GM21723 (cell line): ENCODE data around the gene ARSB.
A peak's percentile ranks its signal among the peaks of the same experiment; 100 is the strongest.
"Not testable (repeated sequence)": the region's sequence is repeated elsewhere in the genome, so short reads cannot be mapped to it uniquely, and the experiment has no call there.

Experiments used
- ATAC-seq: cut with Tn5 transposase; IDR thresholded peaks from one replicate; pipeline ENCODE4 v1.9.1; 2021; ENCODE audit warnings: mild to moderate bottlenecking, moderate library complexity; ENCODE audit not compliant: unreplicated experiment

Gene ARSB

GRCh38 chr5:78758169-78758839 lies 226.8 kb downstream of the ARSB start:
- peak; percentile 66 for ATAC-seq

- ATAC-seq, result peak; percentile 33
These were observed 227.6 kb downstream of the ARSB start for GRCh38 chr5:78757269-78758053.

GRCh38 chr5:78756858-78757257 lies 228.3 kb downstream of the ARSB start:
- no peak for ATAC-seq

GRCh38 chr5:78755822-78756429 lies 229.2 kb downstream of the ARSB start:
- no peak for ATAC-seq

- ATAC-seq, result no peak
These were observed 230.5 kb downstream of the ARSB start for GRCh38 chr5:78754655-78755054.

- no peak for ATAC-seq
These were observed 232.0 kb downstream of the ARSB start for GRCh38 chr5:78753093-78753531.

GRCh38 chr5:78751872-78752271 lies 233.2 kb downstream of the ARSB start:
- no peak for ATAC-seq

- no peak for ATAC-seq
These were observed 234.8 kb downstream of the ARSB start for GRCh38 chr5:78750281-78750680.

GRCh38 chr5:78747705-78748359 lies 237.3 kb downstream of the ARSB start:
- ATAC-seq, result no peak

- no peak for ATAC-seq
These were observed 238.1 kb downstream of the ARSB start for GRCh38 chr5:78747055-78747454.

GRCh38 chr5:78746021-78746770 lies 238.9 kb downstream of the ARSB start:
- no peak for ATAC-seq

- ATAC-seq, result no peak
These were observed 240.1 kb downstream of the ARSB start for GRCh38 chr5:78744951-78745534.

GRCh38 chr5:78741019-78741418 lies 244.1 kb downstream of the ARSB start:
- ATAC-seq, result no peak

- no peak for ATAC-seq
These were observed 246.3 kb downstream of the ARSB start for GRCh38 chr5:78738693-78739300.

GRCh38 chr5:78738104-78738503 lies 247.0 kb downstream of the ARSB start:
- no peak for ATAC-seq

GRCh38 chr5:78735834-78736463 lies 249.2 kb downstream of the ARSB start:
- ATAC-seq, result no peak

- no peak for ATAC-seq
These were observed 250.2 kb downstream of the ARSB start for GRCh38 chr5:78734950-78735349.

- no peak for ATAC-seq
These were observed 250.8 kb downstream of the ARSB start for GRCh38 chr5:78734094-78734845.

- ATAC-seq, result not testable (repeated sequence)
These were observed 252.4 kb downstream of the ARSB start for GRCh38 chr5:78732721-78733120.
